Measurements from ENCODE around the gene DRC7.

DNA sequence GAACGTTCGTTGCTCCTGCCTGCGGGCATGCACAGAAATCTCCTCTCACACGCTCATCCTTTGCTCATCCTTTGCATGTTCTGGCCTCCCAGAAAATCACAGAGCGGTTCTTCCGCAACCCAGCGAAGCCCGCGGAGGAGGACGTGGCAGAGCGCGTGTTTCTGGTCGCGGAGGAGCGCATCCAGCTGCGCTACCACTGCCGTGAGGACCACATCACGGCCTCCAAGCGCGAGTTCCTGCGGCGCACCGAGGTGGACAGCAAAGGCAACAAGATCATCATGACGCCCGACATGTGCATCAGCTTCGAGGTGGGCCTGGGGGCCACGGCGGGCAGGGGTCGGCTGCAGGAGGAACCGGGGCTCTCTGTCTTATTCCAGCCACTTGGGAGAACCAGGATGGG lies 31.4 kb downstream of the DRC7 start:
- TF ChIP-seq, protein P1, sequence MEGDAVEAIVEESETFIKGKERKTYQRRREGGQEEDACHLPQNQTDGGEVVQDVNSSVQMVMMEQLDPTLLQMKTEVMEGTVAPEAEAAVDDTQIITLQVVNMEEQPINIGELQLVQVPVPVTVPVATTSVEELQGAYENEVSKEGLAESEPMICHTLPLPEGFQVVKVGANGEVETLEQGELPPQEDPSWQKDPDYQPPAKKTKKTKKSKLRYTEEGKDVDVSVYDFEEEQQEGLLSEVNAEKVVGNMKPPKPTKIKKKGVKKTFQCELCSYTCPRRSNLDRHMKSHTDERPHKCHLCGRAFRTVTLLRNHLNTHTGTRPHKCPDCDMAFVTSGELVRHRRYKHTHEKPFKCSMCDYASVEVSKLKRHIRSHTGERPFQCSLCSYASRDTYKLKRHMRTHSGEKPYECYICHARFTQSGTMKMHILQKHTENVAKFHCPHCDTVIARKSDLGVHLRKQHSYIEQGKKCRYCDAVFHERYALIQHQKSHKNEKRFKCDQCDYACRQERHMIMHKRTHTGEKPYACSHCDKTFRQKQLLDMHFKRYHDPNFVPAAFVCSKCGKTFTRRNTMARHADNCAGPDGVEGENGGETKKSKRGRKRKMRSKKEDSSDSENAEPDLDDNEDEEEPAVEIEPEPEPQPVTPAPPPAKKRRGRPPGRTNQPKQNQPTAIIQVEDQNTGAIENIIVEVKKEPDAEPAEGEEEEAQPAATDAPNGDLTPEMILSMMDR (IDR thresholded peaks at IDR 0.05 in 2 of 3, conservative IDR thresholded peaks at IDR 0.05 in 1 of 3; ENCODE audit: control insufficient read depth in 2 of 3, extremely low read depth in 1 of 3, insufficient read depth in 1 of 3, low read depth in 3 of 3, low read length in 3 of 3): no peak
- no peak for TF ChIP-seq POLR2AphosphoS5 (IDR thresholded peaks at IDR 0.05; ENCODE audit: low read length)
- TF ChIP-seq RAD21 (IDR thresholded peaks at IDR 0.05; ENCODE audit: insufficient read depth, low read depth, low read length): no peak
- no peak for TF ChIP-seq POLR2A (IDR thresholded peaks at IDR 0.05; ENCODE audit: low read depth, low read length)
- no peak for TF ChIP-seq CBX5 (IDR thresholded peaks at IDR 0.05; ENCODE audit: low read depth)
- no peak for TF ChIP-seq EZH2 (IDR thresholded peaks at IDR 0.05; ENCODE audit: borderline replicate concordance, control insufficient read depth, low read depth, low read length)
- no peak for TF ChIP-seq MAX (IDR thresholded peaks at IDR 0.05; ENCODE audit: low read depth, low read length)
- no peak for TF ChIP-seq NRF1 (conservative IDR thresholded peaks at IDR 0.05; ENCODE audit: low read depth, low read length)
- TF ChIP-seq BHLHE40 (IDR thresholded peaks at IDR 0.05; ENCODE audit: borderline replicate concordance in 1 of 2, low read depth in 2 of 2, low read length in 1 of 2): no peak
- no peak for TF ChIP-seq MXI1 (IDR thresholded peaks at IDR 0.05; ENCODE audit: low read depth, low read length)
- no peak for TF ChIP-seq HDGF (IDR thresholded peaks at IDR 0.05)
- TF ChIP-seq YBX1 (IDR thresholded peaks at IDR 0.05): no peak
- no peak for TF ChIP-seq MYC (IDR thresholded peaks at IDR 0.05; ENCODE audit: insufficient read depth, insufficient read length, insufficient replicate concordance, low read length, severe bottlenecking)
- no peak for TF ChIP-seq REST (IDR thresholded peaks at IDR 0.05; ENCODE audit: low read depth, low read length)
